HCT116 (cell line): ENCODE measurements around the gene RANBP1.

ENCODE experiments used
- JUND ChIP-seq: IDR thresholded peaks from 2 replicates; pipeline ENCODE4 v1.6.1; 2012
- POLR2A ChIP-seq: IDR thresholded peaks from 2 replicates; pipeline ENCODE4 v1.7.0; 2011; ENCODE audit warnings: borderline replicate concordance; ENCODE audit not compliant: insufficient read depth, insufficient read length; ENCODE audit errors: extremely low read depth
- YY1 ChIP-seq: IDR thresholded peaks from 2 replicates; pipeline ENCODE4 v1.6.1; 2011; ENCODE audit warnings: low read length, low read depth, moderate library complexity, mild to moderate bottlenecking; ENCODE audit not compliant: insufficient replicate concordance; ENCODE audit errors: extremely low read depth

- TF ChIP-seq YY1 (no peak), POLR2A (no peak), JUND (no peak)
Measured at GRCh38 chr22:20170170-20170569, 54.3 kb downstream of the RANBP1 start.
